ENCODE data around the gene GCN1.

GCN1 gene

GRCh38 chr12:120194534-120195395 lies at the start of gene GCN1:
GCN1 (minus strand) TSS chr12:120194715; CDS start chr12:120194697, 18 bp downstream.
- TF ChIP-seq CTCF (IDR thresholded peaks at IDR 0.05; ENCODE audit: low read depth, low read length, missing control alignments), result no peak
- peak within 1 kb of the TSS; percentile 87 for H3K4me3 ChIP-seq (replicated peaks; ENCODE audit: low read depth, low read length)
- DNase-seq (ENCODE audit: extremely low read depth, low read depth), result peak; percentile 59

GRCh38 chr12:120242971-120243699 lies 48.6 kb upstream of the GCN1 start:
- H3K4me3 ChIP-seq (replicated peaks; ENCODE audit: low read depth, low read length), result no peak overlapping the region
- TF ChIP-seq CTCF (IDR thresholded peaks at IDR 0.05; ENCODE audit: low read depth, low read length, missing control alignments), result no peak
- no peak for DNase-seq (ENCODE audit: extremely low read depth, low read depth)

- TF ChIP-seq CTCF (IDR thresholded peaks at IDR 0.05; ENCODE audit: low read depth, low read length, missing control alignments), result no peak
- H3K4me3 ChIP-seq (replicated peaks; ENCODE audit: low read depth, low read length), result no peak overlapping the region
- DNase-seq (ENCODE audit: extremely low read depth, low read depth), result no peak
Observed at GRCh38 chr12:120242275-120242799, 47.8 kb upstream of the GCN1 start.

- no peak overlapping the region for H3K4me3 ChIP-seq (replicated peaks; ENCODE audit: low read depth, low read length)
- DNase-seq (ENCODE audit: extremely low read depth, low read depth), result no peak
- no peak for TF ChIP-seq CTCF (IDR thresholded peaks at IDR 0.05; ENCODE audit: low read depth, low read length, missing control alignments)
Observed at GRCh38 chr12:120241561-120242274, 47.2 kb upstream of the GCN1 start.

- H3K4me3 ChIP-seq (replicated peaks; ENCODE audit: low read depth, low read length), result no peak overlapping the region
- DNase-seq (ENCODE audit: extremely low read depth, low read depth), result no peak
- TF ChIP-seq CTCF (IDR thresholded peaks at IDR 0.05; ENCODE audit: low read depth, low read length, missing control alignments), result no peak
Observed at GRCh38 chr12:120240495-120240833, 45.9 kb upstream of the GCN1 start.

- DNase-seq (ENCODE audit: extremely low read depth, low read depth), result no peak
- no peak overlapping the region for H3K4me3 ChIP-seq (replicated peaks; ENCODE audit: low read depth, low read length)
- TF ChIP-seq CTCF (IDR thresholded peaks at IDR 0.05; ENCODE audit: low read depth, low read length, missing control alignments), result no peak
Observed at GRCh38 chr12:120239776-120240494, 45.4 kb upstream of the GCN1 start.

Measured in HFF-Myc (cell line).